Mucosa of rectum (tissue), 2 donors: ENCODE results near the gene ACOXL.

Experiments
- H3K27ac ChIP-seq, 2 donors: one replicate each; pipeline ENCODE4 v1.7.0; 2013; ENCODE audit warnings: inconsistent platforms in 2 of 2, low read depth in 2 of 2, low read length in 2 of 2
- H3K27me3 ChIP-seq, 2 donors: one replicate each; pipeline ENCODE4 v1.7.0; 2013; ENCODE audit warnings: low read length in 2 of 2; ENCODE audit not compliant: control insufficient read depth in 2 of 2, insufficient read depth in 2 of 2
- H3K36me3 ChIP-seq, 2 donors: one replicate each; pipeline ENCODE4 v1.7.0; 2013; ENCODE audit warnings: low read length in 2 of 2; ENCODE audit not compliant: control insufficient read depth in 2 of 2, insufficient read depth in 2 of 2
- H3K4me1 ChIP-seq, 2 donors: one replicate each; pipeline ENCODE4 v1.7.0; 2013; ENCODE audit warnings: low read length in 2 of 2, mild to moderate bottlenecking in 1 of 2; ENCODE audit not compliant: control insufficient read depth in 2 of 2, insufficient read depth in 2 of 2
- H3K4me3 ChIP-seq, 2 donors: one replicate each; pipeline ENCODE4 v1.7.0; 2013; ENCODE audit warnings: low read length in 2 of 2
- H3K9ac ChIP-seq, 2 donors: one replicate each; pipeline ENCODE4 v1.7.0; 2013; ENCODE audit warnings: low read length in 2 of 2, low read depth in 1 of 2, mild to moderate bottlenecking in 1 of 2
- H3K9me3 ChIP-seq, 2 donors: one replicate each; pipeline ENCODE4 v1.7.0; 2013; ENCODE audit warnings: low read length in 2 of 2; ENCODE audit not compliant: control insufficient read depth in 2 of 2
- donor health status: healthy.
- donor health status: Normal muscosa, but diverticular disease.

Gene ACOXL

DNA sequence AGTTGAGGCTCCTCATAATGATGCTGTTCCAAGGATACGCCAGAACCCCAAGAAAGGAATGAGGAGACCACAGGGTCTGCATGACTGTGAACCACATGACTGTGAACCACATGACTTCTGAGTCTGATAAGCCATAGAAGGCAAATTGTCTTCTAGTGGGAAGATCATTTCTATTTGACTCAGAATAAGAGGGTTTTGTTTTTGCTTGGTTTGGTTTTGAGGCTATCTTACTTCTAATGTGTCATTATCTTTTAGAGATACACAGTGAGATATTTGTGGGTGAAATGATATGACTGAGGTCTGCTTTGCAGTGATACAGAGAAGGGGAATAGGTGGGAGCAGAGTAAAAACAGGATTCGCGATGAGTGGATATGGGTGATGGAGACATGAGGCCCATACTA is 359.4 kb downstream of the ACOXL start:
- Histone ChIP-seq H3K4me1 (no peaks in the 10 kb centered on the region), H3K4me3 (no peak overlapping the region), H3K27me3 (no peaks in the 10 kb centered on the region), H3K27ac (no peak overlapping the region), H3K9me3 (no peaks in the 10 kb centered on the region), H3K9ac (no peak overlapping the region), H3K36me3 (no peaks in the 10 kb centered on the region)

- Histone ChIP-seq H3K9ac (no peak overlapping the region), H3K4me3 (no peak overlapping the region), H3K9me3 (no peaks in the 10 kb centered on the region), H3K27me3 (no peaks in the 10 kb centered on the region), H3K4me1 (no peaks in the 10 kb centered on the region), H3K27ac (no peak overlapping the region), H3K36me3 (no peaks in the 10 kb centered on the region)
Observed at GRCh38 chr2:111094691-111095090, 362.3 kb downstream of the ACOXL start.

DNA sequence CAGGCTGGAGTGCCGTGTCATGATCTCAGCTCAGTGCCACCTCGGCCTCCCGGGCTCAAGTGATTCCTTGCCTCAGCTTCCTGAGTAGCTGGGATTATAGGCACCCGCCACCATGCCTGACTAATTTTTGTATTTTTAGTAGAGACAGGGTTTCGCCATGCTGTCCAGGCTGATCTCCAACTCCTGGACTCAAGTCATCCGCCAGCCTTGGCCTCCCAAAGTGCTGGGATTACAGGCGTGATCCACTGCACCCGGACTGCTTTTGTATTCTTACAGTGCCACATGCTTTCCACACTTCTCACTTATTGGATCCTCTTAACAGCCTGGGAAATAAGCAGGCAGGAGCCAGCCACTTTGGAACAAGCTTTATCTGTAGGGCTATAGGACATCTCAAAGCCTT is 363.1 kb downstream of the ACOXL start:
- Histone ChIP-seq H3K4me1 (no peaks in the 10 kb centered on the region), H3K9ac (no peak overlapping the region), H3K9me3 (no peaks in the 10 kb centered on the region), H3K4me3 (no peak overlapping the region), H3K36me3 (no peaks in the 10 kb centered on the region), H3K27ac (no peak overlapping the region), H3K27me3 (no peaks in the 10 kb centered on the region)

GRCh38 chr2:111099402-111099801 is 367.0 kb downstream of the ACOXL start:
- no peaks in the 10 kb centered on the region for H3K9me3 ChIP-seq
- no peak overlapping the region for H3K9ac ChIP-seq
- no peaks in the 10 kb centered on the region for H3K4me1 ChIP-seq
- no peak overlapping the region for H3K27ac ChIP-seq
- no peaks in the 10 kb centered on the region for H3K36me3 ChIP-seq
- no peaks in the 10 kb centered on the region for H3K27me3 ChIP-seq
- no peak overlapping the region for H3K4me3 ChIP-seq

GRCh38 chr2:111100087-111100764 is 367.9 kb downstream of the ACOXL start:
- H3K9me3 ChIP-seq, result no peaks in the 10 kb centered on the region
- no peak overlapping the region for H3K9ac ChIP-seq
- no peaks in the 10 kb centered on the region for H3K27me3 ChIP-seq
- H3K36me3 ChIP-seq, result no peaks in the 10 kb centered on the region
- H3K27ac ChIP-seq, result no peak overlapping the region
- no peak overlapping the region for H3K4me3 ChIP-seq
- H3K4me1 ChIP-seq, result no peaks in the 10 kb centered on the region

DNA sequence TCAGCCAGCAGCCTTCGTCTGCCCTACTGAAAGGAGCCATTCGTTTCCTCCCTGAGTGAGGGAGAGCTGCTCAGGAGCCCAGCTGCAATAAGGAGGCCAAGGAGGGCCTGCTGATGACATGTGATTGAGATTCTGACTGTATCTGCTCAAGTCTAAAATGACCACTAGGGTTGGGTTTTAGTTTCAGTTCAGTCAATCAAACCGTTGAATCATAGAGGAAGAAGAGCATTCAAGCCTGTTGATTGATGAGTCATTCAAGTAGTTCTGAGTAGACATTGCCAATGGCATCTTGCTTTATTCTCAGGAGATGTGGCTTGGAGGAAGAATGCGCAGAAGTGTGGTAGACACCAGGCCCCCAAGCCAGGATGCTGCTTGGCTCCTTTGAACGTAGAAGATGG is 368.4 kb downstream of the ACOXL start:
- H3K27ac ChIP-seq, result no peak overlapping the region
- no peaks in the 10 kb centered on the region for H3K27me3 ChIP-seq
- H3K4me1 ChIP-seq, result no peaks in the 10 kb centered on the region

GRCh38 chr2:111101592-111101991 is 369.2 kb downstream of the ACOXL start:
- no peak overlapping the region for H3K27ac ChIP-seq
- H3K9me3 ChIP-seq, result no peaks in the 10 kb centered on the region
- no peaks in the 10 kb centered on the region for H3K27me3 ChIP-seq
- H3K4me3 ChIP-seq, result no peak overlapping the region
- no peaks in the 10 kb centered on the region for H3K4me1 ChIP-seq
- no peaks in the 10 kb centered on the region for H3K36me3 ChIP-seq
- no peak overlapping the region for H3K9ac ChIP-seq

More for the DNA sequence above, 368.4 kb downstream of the ACOXL start:
- Histone ChIP-seq H3K9ac (no peak overlapping the region), H3K36me3 (no peaks in the 10 kb centered on the region), H3K4me3 (no peak overlapping the region), H3K9me3 (no peaks in the 10 kb centered on the region)

DNA sequence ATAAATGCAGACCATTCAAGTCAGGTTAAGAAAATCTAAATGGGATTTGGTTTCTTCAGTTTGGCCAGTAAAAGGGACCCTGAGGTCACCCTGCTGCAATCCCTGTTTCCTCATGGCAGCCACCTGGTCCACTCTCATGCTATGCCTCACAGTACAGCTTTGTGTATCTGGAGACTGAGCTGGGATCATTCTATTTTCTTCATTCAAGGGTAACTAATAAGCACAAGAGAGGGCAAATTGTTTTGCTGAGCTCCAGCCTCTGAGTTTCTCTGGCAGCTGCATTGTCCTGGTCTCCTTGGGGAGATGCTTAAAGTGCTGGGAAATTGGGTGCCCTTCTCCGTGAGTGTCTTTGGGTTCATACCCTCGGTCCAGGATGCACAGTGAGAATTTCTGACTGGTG is 369.8 kb downstream of the ACOXL start:
- H3K9ac ChIP-seq, result no peak overlapping the region
- H3K27ac ChIP-seq, result no peak overlapping the region
- H3K4me1 ChIP-seq, result no peaks in the 10 kb centered on the region

DNA sequence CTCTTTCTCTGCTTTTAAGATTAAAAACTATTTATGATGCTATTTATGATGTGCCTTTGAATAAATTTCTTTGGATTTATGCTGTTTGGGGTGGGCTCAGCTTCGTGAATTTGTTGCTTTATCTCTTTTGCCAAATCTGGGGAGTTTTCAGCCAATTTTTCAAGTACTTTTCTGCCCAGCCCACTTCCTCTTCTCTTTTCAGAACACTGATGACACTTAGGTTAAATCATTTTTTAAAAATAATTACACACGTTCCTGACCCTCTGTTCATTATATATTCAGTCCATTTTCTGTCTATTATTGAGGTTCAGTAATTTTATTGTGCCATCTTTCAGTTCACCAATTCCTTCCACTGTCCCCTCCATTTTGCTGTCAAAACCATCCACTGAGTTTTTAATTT is 373.6 kb downstream of the ACOXL start:
- Histone ChIP-seq H3K9me3 (no peaks in the 10 kb centered on the region), H3K27ac (no peak overlapping the region), H3K4me3 (no peak overlapping the region), H3K27me3 (no peaks in the 10 kb centered on the region), H3K36me3 (no peaks in the 10 kb centered on the region), H3K4me1 (no peaks in the 10 kb centered on the region), H3K9ac (no peak overlapping the region)

More for the DNA sequence above, 369.8 kb downstream of the ACOXL start:
- Histone ChIP-seq H3K27me3 (no peaks in the 10 kb centered on the region), H3K36me3 (no peaks in the 10 kb centered on the region), H3K9me3 (no peaks in the 10 kb centered on the region), H3K4me3 (no peak overlapping the region)

GRCh38 chr2:111106706-111107105 is 374.3 kb downstream of the ACOXL start:
- Histone ChIP-seq H3K9me3 (no peaks in the 10 kb centered on the region), H3K4me1 (no peaks in the 10 kb centered on the region), H3K9ac (no peak overlapping the region), H3K4me3 (no peak overlapping the region), H3K27ac (no peak overlapping the region), H3K36me3 (no peaks in the 10 kb centered on the region), H3K27me3 (no peaks in the 10 kb centered on the region)
